ENCODE measurements around the gene FSTL4. TPM values are rescaled to one million over a fixed set of nuclear protein-coding genes. Genes with fewer than 3 reads are reported as not detected.
A peak's percentile ranks its signal among the peaks of the same experiment; 100 is the strongest.

FSTL4 gene
- total RNA-seq, 2 donors from 2014 or later = 4.4 to 5.5 TPM

DNA sequence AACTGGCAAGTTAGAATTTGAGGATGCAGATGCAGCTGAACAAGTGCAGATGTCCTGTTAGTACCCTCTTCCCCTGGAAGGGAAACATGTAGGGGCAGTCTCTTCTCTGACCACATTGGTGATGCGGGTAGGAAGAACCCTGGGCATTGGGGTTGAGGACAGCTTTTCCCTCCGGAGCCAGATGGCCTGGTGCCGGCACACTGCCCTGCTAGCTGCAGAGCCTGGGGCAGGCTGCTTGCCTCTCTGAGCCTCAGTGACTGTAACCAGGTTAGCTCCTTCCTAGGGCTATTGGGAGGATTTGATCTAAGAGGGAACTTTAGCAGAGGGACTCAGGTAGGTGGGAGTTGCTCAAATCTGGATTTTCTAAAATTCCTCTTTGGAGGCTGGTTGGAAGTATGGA, 412.1 kb downstream of the FSTL4 start:
- H3K4me3 ChIP-seq (ENCODE audit: low read length) = no peak overlapping the region
- no peaks in the 10 kb centered on the region for H3K9me3 ChIP-seq (ENCODE audit: control insufficient read depth, low read length)
- H3K36me3 ChIP-seq (ENCODE audit: control insufficient read depth, insufficient read depth, low read length) = no peaks in the 10 kb centered on the region
- Mint-ChIP-seq H3K27ac (no peak overlapping the region), H3K4me1 (peaks cover 25% of the 10 kb centered on the region), H3K27me3 (ENCODE audit: insufficient read depth) (no peaks in the 10 kb centered on the region), H3K9me3 (no peaks in the 10 kb centered on the region), H3K36me3 (ENCODE audit: low read depth) (no peaks in the 10 kb centered on the region), H3K4me3 (no peak overlapping the region)
- no peak overlapping the region for H3K27ac ChIP-seq (ENCODE audit: low read depth, low read length)
- DNase-seq = no peak
- H3K27me3 ChIP-seq (ENCODE audit: control insufficient read depth, insufficient read depth, low read length, poor library complexity, severe bottlenecking) = no peaks in the 10 kb centered on the region
- no peak overlapping the region for H3K9ac ChIP-seq (ENCODE audit: extremely low read depth, low read length, poor library complexity, severe bottlenecking)
- TF ChIP-seq, protein P1, sequence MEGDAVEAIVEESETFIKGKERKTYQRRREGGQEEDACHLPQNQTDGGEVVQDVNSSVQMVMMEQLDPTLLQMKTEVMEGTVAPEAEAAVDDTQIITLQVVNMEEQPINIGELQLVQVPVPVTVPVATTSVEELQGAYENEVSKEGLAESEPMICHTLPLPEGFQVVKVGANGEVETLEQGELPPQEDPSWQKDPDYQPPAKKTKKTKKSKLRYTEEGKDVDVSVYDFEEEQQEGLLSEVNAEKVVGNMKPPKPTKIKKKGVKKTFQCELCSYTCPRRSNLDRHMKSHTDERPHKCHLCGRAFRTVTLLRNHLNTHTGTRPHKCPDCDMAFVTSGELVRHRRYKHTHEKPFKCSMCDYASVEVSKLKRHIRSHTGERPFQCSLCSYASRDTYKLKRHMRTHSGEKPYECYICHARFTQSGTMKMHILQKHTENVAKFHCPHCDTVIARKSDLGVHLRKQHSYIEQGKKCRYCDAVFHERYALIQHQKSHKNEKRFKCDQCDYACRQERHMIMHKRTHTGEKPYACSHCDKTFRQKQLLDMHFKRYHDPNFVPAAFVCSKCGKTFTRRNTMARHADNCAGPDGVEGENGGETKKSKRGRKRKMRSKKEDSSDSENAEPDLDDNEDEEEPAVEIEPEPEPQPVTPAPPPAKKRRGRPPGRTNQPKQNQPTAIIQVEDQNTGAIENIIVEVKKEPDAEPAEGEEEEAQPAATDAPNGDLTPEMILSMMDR (conservative IDR thresholded peaks at IDR 0.05) = no peak
- H3K4me1 ChIP-seq (ENCODE audit: control insufficient read depth, insufficient read depth, low read length) = peaks cover 15% of the 10 kb centered on the region
- whole genome bisulfite sequencing, 2 experiments (ENCODE audit: insufficient coverage in 1 of 2, insufficient read length in 1 of 2) = 90% methylated on average over 3 of the region's 3 CpGs; no CpG with 5 or more reads in 1 of the 2 experiments

DNA sequence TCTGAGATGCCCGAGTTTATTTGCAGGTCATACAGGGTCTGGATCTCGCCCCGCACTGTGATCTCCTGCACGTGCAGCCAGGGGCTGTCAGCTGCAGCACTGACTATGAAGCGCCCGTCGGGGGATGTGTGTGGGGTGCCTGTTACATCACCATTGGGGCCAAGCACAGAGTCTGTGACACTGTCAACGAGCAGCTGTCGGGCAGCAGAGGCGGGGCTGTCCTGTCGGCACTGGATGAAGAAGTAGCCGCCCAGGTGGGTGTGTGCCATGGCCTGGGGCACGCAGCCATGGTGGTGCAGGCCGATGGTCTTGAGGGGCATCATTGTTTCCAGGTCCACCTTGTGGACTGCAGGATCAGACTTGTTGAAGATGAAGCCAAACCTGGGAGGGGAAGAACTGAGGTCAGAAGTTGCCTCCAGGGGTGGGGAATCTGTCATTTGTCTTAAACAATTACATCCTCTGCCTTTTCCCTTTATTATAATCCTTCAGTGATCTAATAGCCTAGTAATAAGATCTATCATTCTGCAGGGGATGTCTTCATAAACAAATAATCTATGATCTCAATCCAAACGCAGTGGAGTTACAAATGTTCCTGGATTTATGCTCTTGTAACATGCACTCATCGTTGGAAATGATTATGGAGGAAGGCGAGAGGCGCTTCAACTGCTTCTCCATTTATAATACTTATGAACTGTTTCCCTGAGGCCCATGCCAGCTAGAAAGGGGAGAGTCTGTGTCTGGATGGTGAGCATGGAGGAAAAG, 412.7 kb downstream of the FSTL4 start:
- Mint-ChIP-seq H3K27me3 (ENCODE audit: insufficient read depth) (no peaks in the 10 kb centered on the region), H3K36me3 (ENCODE audit: low read depth) (no peaks in the 10 kb centered on the region), H3K27ac (no peak overlapping the region), H3K9me3 (no peaks in the 10 kb centered on the region), H3K4me1 (peaks cover 32% of the 10 kb centered on the region), H3K4me3 (no peak overlapping the region)
- no peaks in the 10 kb centered on the region for H3K36me3 ChIP-seq (ENCODE audit: control insufficient read depth, insufficient read depth, low read length)
- 87 to 91% methylated on average over 14 to 16 of the region's 18 CpGs for WGBS, 2 experiments (ENCODE audit: insufficient coverage in 1 of 2, insufficient read length in 1 of 2)
- H3K27me3 ChIP-seq (ENCODE audit: control insufficient read depth, insufficient read depth, low read length, poor library complexity, severe bottlenecking) = no peaks in the 10 kb centered on the region
- H3K4me3 ChIP-seq (ENCODE audit: low read length) = no peak overlapping the region
- no peak for DNase-seq
- H3K9ac ChIP-seq (ENCODE audit: extremely low read depth, low read length, poor library complexity, severe bottlenecking) = no peak overlapping the region
- peaks cover 18% of the 10 kb centered on the region for H3K4me1 ChIP-seq (ENCODE audit: control insufficient read depth, insufficient read depth, low read length)
- H3K27ac ChIP-seq (ENCODE audit: low read depth, low read length) = no peak overlapping the region
- TF ChIP-seq, protein P1 (conservative IDR thresholded peaks at IDR 0.05) = no peak
- H3K9me3 ChIP-seq (ENCODE audit: control insufficient read depth, low read length) = no peaks in the 10 kb centered on the region

DNA sequence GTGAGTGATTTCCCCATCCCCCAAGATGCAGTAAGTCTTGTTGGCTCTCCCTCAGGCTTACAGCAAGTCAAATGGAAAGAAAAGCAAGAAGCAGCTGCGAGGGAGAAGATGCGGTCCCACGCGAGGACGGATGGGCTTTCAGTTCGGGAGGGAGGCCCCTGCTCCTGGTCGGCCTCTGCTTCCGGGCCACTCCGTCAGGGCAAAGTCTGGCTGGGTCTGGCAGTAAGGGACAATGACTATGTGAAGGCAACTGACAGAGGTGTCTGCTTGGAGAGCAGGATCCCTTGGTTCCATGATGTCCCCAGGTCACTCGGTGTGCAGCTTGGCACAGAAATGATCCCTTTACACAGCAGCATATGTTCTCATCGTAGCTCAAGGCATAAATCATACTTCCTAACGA, 413.8 kb downstream of the FSTL4 start:
- no peaks in the 10 kb centered on the region for H3K36me3 ChIP-seq (ENCODE audit: control insufficient read depth, insufficient read depth, low read length)
- no peak for DNase-seq
- Mint-ChIP-seq H3K27me3 (ENCODE audit: insufficient read depth) (no peaks in the 10 kb centered on the region), H3K9me3 (no peaks in the 10 kb centered on the region), H3K36me3 (ENCODE audit: low read depth) (no peaks in the 10 kb centered on the region), H3K4me1 (peaks cover 40% of the 10 kb centered on the region), H3K27ac (peak overlapping the region; percentile 56), H3K4me3 (no peak overlapping the region)
- no peak overlapping the region for H3K9ac ChIP-seq (ENCODE audit: extremely low read depth, low read length, poor library complexity, severe bottlenecking)
- no peak overlapping the region for H3K4me3 ChIP-seq (ENCODE audit: low read length)
- peaks cover 21% of the 10 kb centered on the region for H3K4me1 ChIP-seq (ENCODE audit: control insufficient read depth, insufficient read depth, low read length)
- H3K27ac ChIP-seq (ENCODE audit: low read depth, low read length) = no peak overlapping the region
- 94% methylated on average over 8 to 12 of the region's 12 CpGs for WGBS, 2 experiments (ENCODE audit: insufficient coverage in 1 of 2, insufficient read length in 1 of 2)
- no peaks in the 10 kb centered on the region for H3K9me3 ChIP-seq (ENCODE audit: control insufficient read depth, low read length)
- H3K27me3 ChIP-seq (ENCODE audit: control insufficient read depth, insufficient read depth, low read length, poor library complexity, severe bottlenecking) = no peaks in the 10 kb centered on the region
- TF ChIP-seq, protein P1 (conservative IDR thresholded peaks at IDR 0.05) = no peak
